ENCODE measurements around the gene WNT6.

DNA sequence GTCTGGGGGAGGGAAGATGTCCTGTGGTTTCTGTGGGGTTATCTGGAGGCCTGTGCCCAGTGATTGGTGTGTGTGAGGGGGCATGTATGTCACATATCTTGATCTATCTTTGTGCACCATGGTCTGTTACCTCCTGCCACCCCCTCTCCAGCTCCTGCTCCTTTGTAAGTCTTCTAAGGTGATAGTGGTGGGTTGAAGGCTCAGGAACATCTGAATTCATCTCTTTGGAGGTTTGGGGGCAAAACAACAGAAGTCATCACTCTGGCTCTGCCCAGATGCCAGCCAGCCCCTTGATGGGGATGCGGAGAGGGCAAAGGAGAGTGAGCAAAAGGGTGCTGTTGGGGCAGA is 2.7 kb upstream of the WNT6 start:
- TF ChIP-seq, protein P1, sequence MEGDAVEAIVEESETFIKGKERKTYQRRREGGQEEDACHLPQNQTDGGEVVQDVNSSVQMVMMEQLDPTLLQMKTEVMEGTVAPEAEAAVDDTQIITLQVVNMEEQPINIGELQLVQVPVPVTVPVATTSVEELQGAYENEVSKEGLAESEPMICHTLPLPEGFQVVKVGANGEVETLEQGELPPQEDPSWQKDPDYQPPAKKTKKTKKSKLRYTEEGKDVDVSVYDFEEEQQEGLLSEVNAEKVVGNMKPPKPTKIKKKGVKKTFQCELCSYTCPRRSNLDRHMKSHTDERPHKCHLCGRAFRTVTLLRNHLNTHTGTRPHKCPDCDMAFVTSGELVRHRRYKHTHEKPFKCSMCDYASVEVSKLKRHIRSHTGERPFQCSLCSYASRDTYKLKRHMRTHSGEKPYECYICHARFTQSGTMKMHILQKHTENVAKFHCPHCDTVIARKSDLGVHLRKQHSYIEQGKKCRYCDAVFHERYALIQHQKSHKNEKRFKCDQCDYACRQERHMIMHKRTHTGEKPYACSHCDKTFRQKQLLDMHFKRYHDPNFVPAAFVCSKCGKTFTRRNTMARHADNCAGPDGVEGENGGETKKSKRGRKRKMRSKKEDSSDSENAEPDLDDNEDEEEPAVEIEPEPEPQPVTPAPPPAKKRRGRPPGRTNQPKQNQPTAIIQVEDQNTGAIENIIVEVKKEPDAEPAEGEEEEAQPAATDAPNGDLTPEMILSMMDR (IDR thresholded peaks at IDR 0.05; ENCODE audit: low read depth, low read length, missing input control), result no peak
- no peak for TF ChIP-seq TAF1 (conservative IDR thresholded peaks at IDR 0.05)
- TF ChIP-seq, protein P2, sequence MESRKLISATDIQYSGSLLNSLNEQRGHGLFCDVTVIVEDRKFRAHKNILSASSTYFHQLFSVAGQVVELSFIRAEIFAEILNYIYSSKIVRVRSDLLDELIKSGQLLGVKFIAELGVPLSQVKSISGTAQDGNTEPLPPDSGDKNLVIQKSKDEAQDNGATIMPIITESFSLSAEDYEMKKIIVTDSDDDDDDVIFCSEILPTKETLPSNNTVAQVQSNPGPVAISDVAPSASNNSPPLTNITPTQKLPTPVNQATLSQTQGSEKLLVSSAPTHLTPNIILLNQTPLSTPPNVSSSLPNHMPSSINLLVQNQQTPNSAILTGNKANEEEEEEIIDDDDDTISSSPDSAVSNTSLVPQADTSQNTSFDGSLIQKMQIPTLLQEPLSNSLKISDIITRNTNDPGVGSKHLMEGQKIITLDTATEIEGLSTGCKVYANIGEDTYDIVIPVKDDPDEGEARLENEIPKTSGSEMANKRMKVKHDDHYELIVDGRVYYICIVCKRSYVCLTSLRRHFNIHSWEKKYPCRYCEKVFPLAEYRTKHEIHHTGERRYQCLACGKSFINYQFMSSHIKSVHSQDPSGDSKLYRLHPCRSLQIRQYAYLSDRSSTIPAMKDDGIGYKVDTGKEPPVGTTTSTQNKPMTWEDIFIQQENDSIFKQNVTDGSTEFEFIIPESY (IDR thresholded peaks at IDR 0.05), result no peak
- TF ChIP-seq SP1 (IDR thresholded peaks at IDR 0.05), result no peak
- TF ChIP-seq, protein P3, sequence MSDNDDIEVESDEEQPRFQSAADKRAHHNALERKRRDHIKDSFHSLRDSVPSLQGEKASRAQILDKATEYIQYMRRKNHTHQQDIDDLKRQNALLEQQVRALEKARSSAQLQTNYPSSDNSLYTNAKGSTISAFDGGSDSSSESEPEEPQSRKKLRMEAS (IDR thresholded peaks at IDR 0.05), result no peak
- TF ChIP-seq, protein P4, sequence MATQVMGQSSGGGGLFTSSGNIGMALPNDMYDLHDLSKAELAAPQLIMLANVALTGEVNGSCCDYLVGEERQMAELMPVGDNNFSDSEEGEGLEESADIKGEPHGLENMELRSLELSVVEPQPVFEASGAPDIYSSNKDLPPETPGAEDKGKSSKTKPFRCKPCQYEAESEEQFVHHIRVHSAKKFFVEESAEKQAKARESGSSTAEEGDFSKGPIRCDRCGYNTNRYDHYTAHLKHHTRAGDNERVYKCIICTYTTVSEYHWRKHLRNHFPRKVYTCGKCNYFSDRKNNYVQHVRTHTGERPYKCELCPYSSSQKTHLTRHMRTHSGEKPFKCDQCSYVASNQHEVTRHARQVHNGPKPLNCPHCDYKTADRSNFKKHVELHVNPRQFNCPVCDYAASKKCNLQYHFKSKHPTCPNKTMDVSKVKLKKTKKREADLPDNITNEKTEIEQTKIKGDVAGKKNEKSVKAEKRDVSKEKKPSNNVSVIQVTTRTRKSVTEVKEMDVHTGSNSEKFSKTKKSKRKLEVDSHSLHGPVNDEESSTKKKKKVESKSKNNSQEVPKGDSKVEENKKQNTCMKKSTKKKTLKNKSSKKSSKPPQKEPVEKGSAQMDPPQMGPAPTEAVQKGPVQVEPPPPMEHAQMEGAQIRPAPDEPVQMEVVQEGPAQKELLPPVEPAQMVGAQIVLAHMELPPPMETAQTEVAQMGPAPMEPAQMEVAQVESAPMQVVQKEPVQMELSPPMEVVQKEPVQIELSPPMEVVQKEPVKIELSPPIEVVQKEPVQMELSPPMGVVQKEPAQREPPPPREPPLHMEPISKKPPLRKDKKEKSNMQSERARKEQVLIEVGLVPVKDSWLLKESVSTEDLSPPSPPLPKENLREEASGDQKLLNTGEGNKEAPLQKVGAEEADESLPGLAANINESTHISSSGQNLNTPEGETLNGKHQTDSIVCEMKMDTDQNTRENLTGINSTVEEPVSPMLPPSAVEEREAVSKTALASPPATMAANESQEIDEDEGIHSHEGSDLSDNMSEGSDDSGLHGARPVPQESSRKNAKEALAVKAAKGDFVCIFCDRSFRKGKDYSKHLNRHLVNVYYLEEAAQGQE (IDR thresholded peaks at IDR 0.05), result no peak
